Measurements from ENCODE around the gene CLCNKB.

- TF ChIP-seq CTCF (IDR thresholded peaks at IDR 0.05) (no peak), POLR2A (IDR thresholded peaks at IDR 0.05) (no peak)
Observed at GRCh38 chr1:16013908-16014258, 29.7 kb upstream of the CLCNKB start.
